Measurements from ENCODE around the gene HNRNPA0.

Gene HNRNPA0

GRCh38 chr5:137753691-137754187, 424 bp downstream of the HNRNPA0 start:
- DNase-seq: peak in 1 of 2 experiments; percentile 56

GRCh38 chr5:137752905-137753690, 1.1 kb downstream of the HNRNPA0 start:
- peak in 1 of 2 experiments; percentile 46 for DNase-seq

- peak; percentile 30 to 78 for DNase-seq
These were observed 2.2 kb downstream of the HNRNPA0 start for GRCh38 chr5:137751869-137752491.

GRCh38 chr5:137750436-137750835, 3.7 kb downstream of the HNRNPA0 start:
- peak; percentile 39 to 67 for DNase-seq

GRCh38 chr5:137747848-137748247, 6.3 kb downstream of the HNRNPA0 start:
- DNase-seq: no peak

- peak; percentile 90 to 91 for DNase-seq
These were observed 11.0 kb downstream of the HNRNPA0 start for GRCh38 chr5:137743031-137743640.

DNA sequence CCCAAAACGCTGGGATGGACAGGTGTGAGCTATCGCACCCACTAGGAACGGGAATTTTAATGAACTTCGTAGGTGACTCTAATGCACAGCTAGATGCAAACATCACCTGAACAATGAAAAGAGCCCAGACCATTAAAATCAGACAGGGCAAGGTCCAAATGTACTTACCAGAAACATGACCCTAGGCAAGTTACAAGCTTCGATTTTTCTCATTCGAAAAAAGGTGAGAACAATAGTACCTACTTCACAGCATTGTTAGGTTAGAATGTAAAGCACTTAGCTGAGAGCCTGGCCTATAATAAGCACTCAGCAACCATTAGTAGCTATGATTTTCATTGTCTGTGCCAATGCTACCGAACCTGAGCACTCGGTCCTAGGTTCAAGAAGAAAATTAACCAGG, 12.4 kb downstream of the HNRNPA0 start:
- DNase-seq: peak; percentile 53 to 67

GRCh38 chr5:137739737-137740136, 14.4 kb downstream of the HNRNPA0 start:
- DNase-seq: no peak

DNA sequence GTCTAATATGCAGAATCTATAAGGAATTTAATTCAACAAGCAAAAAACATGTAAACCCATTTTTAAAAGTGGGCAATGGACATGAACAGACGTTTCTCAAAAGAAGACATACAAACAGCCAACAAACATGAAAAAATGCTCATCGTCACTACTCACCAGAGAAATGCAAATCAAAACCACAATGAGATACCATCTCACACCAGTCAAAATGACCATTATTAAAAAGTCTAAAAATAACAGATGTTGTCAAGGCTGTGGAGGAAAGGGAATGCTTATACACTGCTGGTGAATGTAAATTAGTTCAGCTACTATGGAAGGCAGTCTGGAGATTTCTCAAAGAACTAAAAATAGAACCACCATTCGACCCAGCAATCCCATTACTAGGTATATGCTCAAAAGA, 15.2 kb downstream of the HNRNPA0 start:
- peak; percentile 68 to 76 for DNase-seq

- no peak for DNase-seq
These were observed 16.6 kb downstream of the HNRNPA0 start for GRCh38 chr5:137737349-137738131.

DNA sequence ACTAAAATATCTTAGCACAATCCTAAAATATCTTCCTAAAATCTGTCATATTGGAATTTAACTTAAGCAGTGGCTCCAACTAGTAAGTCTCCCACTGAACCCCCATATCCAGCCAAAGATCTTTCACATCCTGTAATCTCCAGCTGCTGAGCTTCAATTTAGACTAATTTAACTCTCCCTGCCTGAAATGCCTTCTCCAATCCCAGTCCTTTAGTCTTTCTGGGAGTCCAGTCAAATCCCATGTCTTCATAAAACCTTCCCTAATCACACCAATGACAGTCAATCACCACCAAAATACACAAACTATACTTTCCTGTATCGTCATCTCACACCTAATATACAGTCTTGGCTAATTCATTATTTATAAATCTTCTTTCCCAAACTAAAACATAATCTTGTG, 17.7 kb downstream of the HNRNPA0 start:
- DNase-seq: no peak

- peak; percentile 75 to 82 for DNase-seq
These were observed 18.4 kb downstream of the HNRNPA0 start, which contains the start of gene KLHL3 for GRCh38 chr5:137735555-137736284. Gene KLHL3, minus strand, starts transcription at chr5:137736089. Its CDS starts 443 bp downstream, at chr5:137735646.

GRCh38 chr5:137734962-137735554, 19.1 kb downstream of the HNRNPA0 start:
- DNase-seq: peak; percentile 55 to 72

DNA sequence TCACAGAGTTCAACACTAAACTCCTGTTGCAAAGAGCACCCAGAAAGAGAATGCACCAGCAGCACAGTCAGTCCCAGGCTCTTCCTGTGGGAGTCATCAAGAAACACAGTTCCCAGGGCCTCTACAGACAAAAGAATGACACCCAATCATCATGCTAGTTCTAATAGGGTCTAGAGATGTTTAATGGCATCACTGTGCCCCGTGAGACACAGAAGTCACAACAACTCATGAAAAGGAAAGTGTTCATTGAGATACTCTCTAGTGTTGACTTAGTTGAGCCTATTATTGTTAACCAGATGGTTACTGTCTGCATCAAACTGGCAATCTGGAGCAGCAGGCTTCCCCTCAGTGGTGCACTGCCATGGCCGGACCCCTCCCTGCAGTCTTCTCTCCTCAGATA, 19.8 kb downstream of the HNRNPA0 start:
- no peak for DNase-seq

GRCh38 chr5:137733922-137734321, 20.2 kb downstream of the HNRNPA0 start:
- DNase-seq: no peak

- DNase-seq: no peak
These were observed 21.2 kb downstream of the HNRNPA0 start for GRCh38 chr5:137733006-137733405.

GRCh38 chr5:137731176-137731575, 23.0 kb downstream of the HNRNPA0 start:
- no peak for DNase-seq

GRCh38 chr5:137730336-137730735, 23.8 kb downstream of the HNRNPA0 start:
- DNase-seq: no peak

DNA sequence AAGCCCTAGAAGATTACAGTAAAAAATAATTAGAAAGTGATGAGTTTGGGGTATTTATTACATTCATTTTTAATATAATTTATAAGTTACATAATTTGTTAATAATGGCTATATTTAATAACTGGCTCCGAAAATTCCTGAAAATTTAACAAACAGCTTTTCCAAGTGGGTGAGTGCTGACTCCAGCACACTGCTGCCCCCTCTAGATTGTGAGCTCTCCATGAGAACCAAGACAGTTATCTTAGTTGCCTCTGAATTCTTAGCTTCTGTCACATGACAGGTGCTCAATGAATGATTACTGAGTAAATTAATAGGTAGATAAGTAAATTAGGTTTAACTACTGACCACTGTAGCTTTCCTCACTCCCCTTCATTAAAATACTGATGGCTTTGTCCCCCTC, 26.1 kb downstream of the HNRNPA0 start:
- DNase-seq: no peak

GRCh38 chr5:137727623-137728022, 26.5 kb downstream of the HNRNPA0 start:
- DNase-seq: no peak

GRCh38 chr5:137724251-137724650, 29.9 kb downstream of the HNRNPA0 start:
- DNase-seq: no peak

DNA sequence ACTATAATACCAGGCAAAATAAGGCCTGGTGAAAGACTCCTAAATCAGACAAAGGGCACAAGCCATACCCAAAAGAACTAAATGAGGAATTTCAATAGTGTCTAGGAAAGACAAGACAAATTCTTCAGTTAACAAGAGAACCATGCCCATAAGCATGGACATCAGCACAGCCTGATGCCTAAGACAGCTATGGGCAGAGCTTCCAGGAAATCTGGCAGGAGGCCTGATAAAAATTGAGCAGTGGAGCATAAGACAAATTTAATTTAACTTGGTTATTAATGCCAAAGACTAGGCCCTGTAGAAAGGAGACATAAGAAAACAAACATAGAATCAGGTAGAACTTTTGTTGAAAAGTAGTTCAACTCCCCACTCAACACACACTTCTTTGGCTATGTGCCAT, 35.6 kb downstream of the HNRNPA0 start:
- DNase-seq: no peak

All from NCI-H526 (cell line).